ENCODE results near the gene SBF1. TPM values are rescaled to one million over a fixed set of nuclear protein-coding genes. Genes with fewer than 3 reads are reported as not detected.
A peak's percentile ranks its signal among the peaks of the same experiment; 100 is the strongest.

Gene SBF1
- total RNA-seq, 3 donors from 2014 or later: 30.6 to 33.1 (median 30.6) TPM

DNA sequence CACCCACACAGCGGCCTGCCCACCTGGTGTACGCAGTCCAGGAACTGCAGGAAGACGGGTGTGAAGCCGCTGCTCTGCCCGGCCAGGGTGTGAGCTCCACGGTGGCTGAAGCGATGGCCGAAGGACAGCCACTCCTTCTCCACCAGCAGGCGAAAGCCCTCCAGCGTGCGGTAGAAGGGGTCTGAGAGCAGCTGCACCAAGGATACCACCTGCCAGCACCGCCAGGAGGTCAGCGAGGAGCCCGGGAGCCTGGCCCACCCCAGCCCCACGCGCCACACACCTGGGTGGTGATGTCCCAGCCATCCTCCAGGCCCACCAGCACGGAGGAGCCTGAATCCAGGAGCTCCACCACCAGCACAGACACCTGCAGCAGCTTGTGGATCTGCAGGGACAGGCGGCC, 19.6 kb downstream of the SBF1 start:
- Histone ChIP-seq H3K27ac (no peak overlapping the region), H3K4me3 (no peak overlapping the region), H3K4me1 (no peaks in the 10 kb centered on the region), H3K27me3 (no peaks in the 10 kb centered on the region), H3K9me3 (no peaks in the 10 kb centered on the region), H3K36me3 (peaks cover 14% of the 10 kb centered on the region)
- intact Hi-C loops (cut with DNase I; ENCODE audit: low total_unique reads): no loop called here
- TF ChIP-seq POLR2A (IDR thresholded peaks at IDR 0.05) (no peak), POLR2AphosphoS5 (IDR thresholded peaks at IDR 0.05) (no peak)
- TF ChIP-seq, protein P1, sequence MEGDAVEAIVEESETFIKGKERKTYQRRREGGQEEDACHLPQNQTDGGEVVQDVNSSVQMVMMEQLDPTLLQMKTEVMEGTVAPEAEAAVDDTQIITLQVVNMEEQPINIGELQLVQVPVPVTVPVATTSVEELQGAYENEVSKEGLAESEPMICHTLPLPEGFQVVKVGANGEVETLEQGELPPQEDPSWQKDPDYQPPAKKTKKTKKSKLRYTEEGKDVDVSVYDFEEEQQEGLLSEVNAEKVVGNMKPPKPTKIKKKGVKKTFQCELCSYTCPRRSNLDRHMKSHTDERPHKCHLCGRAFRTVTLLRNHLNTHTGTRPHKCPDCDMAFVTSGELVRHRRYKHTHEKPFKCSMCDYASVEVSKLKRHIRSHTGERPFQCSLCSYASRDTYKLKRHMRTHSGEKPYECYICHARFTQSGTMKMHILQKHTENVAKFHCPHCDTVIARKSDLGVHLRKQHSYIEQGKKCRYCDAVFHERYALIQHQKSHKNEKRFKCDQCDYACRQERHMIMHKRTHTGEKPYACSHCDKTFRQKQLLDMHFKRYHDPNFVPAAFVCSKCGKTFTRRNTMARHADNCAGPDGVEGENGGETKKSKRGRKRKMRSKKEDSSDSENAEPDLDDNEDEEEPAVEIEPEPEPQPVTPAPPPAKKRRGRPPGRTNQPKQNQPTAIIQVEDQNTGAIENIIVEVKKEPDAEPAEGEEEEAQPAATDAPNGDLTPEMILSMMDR (IDR thresholded peaks at IDR 0.05): no peak
- no peak for DNase-seq (ENCODE audit: low spot score in 2 of 2)

DNA sequence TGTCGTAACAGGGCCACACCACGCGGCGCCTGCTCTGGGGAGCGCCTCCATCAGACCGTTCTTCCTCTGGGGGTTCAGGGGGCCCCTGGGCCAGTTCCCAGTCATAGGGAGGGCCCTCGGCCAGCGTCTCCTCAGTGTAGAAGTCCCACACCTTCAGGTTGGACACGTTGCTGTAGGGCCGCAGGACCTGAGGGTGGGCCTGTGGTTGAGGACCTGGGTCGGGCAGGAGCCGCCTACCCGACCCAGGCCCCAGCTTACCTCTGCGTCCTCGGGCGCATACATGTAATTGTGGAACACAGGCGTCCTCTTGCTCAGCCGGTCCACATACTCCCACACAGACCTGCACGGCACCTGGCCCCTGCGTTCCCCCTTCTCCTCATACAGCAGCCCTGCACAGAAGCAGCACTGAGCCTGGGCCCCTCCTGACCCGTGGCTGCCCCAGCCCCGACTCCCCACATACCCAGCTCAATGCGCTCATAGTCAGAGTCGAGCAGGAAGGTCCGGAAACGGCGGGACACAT, 20.2 kb downstream of the SBF1 start:
- Histone ChIP-seq H3K27ac (no peak overlapping the region), H3K9me3 (no peaks in the 10 kb centered on the region), H3K36me3 (peaks cover 9% of the 10 kb centered on the region), H3K27me3 (no peaks in the 10 kb centered on the region), H3K4me3 (no peak overlapping the region), H3K4me1 (no peaks in the 10 kb centered on the region)
- TF ChIP-seq, protein P1 (IDR thresholded peaks at IDR 0.05): no peak
- TF ChIP-seq POLR2AphosphoS5 (IDR thresholded peaks at IDR 0.05) (no peak), POLR2A (IDR thresholded peaks at IDR 0.05) (no peak)
- DNase-seq (ENCODE audit: low spot score in 2 of 2): no peak
- intact Hi-C loops (cut with DNase I; ENCODE audit: low total_unique reads): no loop called here

DNA sequence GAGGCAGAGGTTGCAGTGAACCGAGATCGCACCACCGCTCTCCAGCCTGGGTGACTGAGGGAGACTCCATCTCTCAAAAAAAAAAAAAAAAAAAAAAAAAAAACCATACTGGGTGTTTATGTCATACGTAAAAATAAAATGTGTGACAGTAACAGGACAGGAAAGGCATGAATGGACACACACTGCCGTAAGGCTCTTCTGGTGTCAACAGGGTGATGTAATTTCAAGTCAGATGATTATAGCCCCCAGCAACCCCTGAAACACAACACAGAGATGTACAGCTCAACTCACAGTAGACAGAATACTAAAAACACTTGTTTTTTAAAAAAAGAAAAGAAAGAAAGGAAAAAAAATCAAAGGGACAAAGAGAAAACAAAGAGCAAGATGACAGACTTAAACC, 22.2 kb downstream of the SBF1 start:
- H3K36me3 ChIP-seq: no peaks in the 10 kb centered on the region
- H3K4me3 ChIP-seq: no peak overlapping the region
- TF ChIP-seq POLR2AphosphoS5 (IDR thresholded peaks at IDR 0.05) (no peak), POLR2A (IDR thresholded peaks at IDR 0.05) (no peak)
- TF ChIP-seq, protein P1 (IDR thresholded peaks at IDR 0.05): no peak
- no peaks in the 10 kb centered on the region for H3K27me3 ChIP-seq
- no peak overlapping the region for H3K27ac ChIP-seq
- intact Hi-C loops (cut with DNase I; ENCODE audit: low total_unique reads): no loop called here
- DNase-seq (ENCODE audit: low spot score in 2 of 2): no peak
- H3K4me1 ChIP-seq: no peaks in the 10 kb centered on the region
- H3K9me3 ChIP-seq: no peaks in the 10 kb centered on the region

DNA sequence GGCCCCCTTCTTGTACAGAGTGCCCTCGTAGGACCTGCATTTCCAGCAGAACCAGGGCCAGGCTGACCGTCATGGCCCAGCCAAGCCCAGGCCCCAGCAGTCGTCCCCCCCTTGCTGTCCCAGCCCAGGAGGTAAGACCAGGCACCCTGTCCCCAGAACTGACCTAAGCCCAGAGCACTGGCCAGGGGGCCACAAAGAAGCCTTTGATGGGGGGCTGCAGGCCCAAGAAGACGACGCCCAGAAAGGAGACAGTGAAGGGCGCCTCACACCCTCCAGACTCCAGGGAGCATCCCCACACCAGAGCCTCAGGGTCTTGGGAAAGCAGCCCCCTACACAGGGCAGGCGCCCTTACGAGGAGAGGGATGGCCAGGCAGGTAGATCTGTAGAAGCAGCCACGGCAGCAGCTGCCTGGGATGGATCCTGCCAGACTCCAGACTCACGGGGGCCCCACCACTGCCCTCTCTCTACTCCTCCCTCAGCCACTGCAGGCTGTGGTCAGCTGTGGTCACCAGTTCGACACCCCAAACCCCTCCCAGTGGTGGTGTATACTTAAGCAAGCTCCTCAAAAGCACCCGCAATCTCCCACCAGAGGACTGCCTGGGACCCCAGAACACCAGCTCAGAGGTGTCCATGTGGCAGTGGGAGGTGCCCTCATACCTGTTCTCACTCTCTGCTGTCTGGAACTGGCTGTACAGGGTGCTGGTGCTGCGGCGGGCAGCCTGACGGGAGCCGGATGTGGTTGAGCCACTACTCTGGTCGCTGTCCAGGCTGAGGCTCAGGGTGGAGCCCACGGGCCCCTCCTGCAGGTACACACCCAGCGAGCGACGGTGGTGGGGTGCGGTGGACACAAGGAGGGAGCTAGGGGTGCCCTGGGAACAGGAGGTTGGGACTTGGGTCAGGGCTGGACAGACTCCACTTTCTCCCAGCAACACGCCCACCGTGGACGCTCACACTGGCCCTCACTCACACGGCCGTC, 27.0 kb downstream of the SBF1 start:
- Histone ChIP-seq H3K9me3 (no peaks in the 10 kb centered on the region), H3K27me3 (no peaks in the 10 kb centered on the region), H3K36me3 (no peaks in the 10 kb centered on the region), H3K27ac (peak overlapping the region in 1 of 2 donors; percentile 28), H3K4me1 (no peaks in the 10 kb centered on the region), H3K4me3 (no peak overlapping the region)
- no peak for TF ChIP-seq POLR2A (IDR thresholded peaks at IDR 0.05)
- TF ChIP-seq POLR2AphosphoS5 (IDR thresholded peaks at IDR 0.05): no peak
- TF ChIP-seq, protein P1 (IDR thresholded peaks at IDR 0.05): no peak
- DNase-seq (ENCODE audit: low spot score in 2 of 2): no peak
- intact Hi-C loops (cut with DNase I; ENCODE audit: low total_unique reads): no loop called here
